ENCODE results near the gene UNC50.
"Not testable (repeated sequence)": the region's sequence is repeated elsewhere in the genome, so short reads cannot be mapped to it uniquely, and the experiment has no call there.

Gene UNC50

GRCh38 chr2:98573426-98573825 lies 35.0 kb upstream of the UNC50 start:
- no peak for DNase-seq (ENCODE audit: low read depth in 3 of 3, low spot score in 1 of 3)

- DNase-seq (ENCODE audit: low read depth in 3 of 3, low spot score in 1 of 3), result no peak
These were observed 31.6 kb upstream of the UNC50 start for GRCh38 chr2:98576666-98577312.

GRCh38 chr2:98577313-98577712 lies 31.1 kb upstream of the UNC50 start:
- no peak for DNase-seq (ENCODE audit: low read depth in 3 of 3, low spot score in 1 of 3)

GRCh38 chr2:98578231-98578630 lies 30.2 kb upstream of the UNC50 start:
- DNase-seq (ENCODE audit: low read depth in 3 of 3, low spot score in 1 of 3), result no peak

GRCh38 chr2:98579926-98580325 lies 28.5 kb upstream of the UNC50 start:
- DNase-seq (ENCODE audit: low read depth in 3 of 3, low spot score in 1 of 3), result no peak

- no peak for DNase-seq (ENCODE audit: low read depth in 3 of 3, low spot score in 1 of 3)
These were observed 27.6 kb upstream of the UNC50 start for GRCh38 chr2:98580656-98581284.

GRCh38 chr2:98582523-98582922 lies 25.9 kb upstream of the UNC50 start:
- DNase-seq (ENCODE audit: low read depth in 3 of 3, low spot score in 1 of 3), result no peak

- no peak for DNase-seq (ENCODE audit: low read depth in 3 of 3, low spot score in 1 of 3)
These were observed 25.1 kb upstream of the UNC50 start for GRCh38 chr2:98583276-98583675.

- no peak for DNase-seq (ENCODE audit: low read depth in 3 of 3, low spot score in 1 of 3)
These were observed 24.4 kb upstream of the UNC50 start for GRCh38 chr2:98583816-98584618.

- no peak for DNase-seq (ENCODE audit: low read depth in 3 of 3, low spot score in 1 of 3)
These were observed 23.0 kb upstream of the UNC50 start for GRCh38 chr2:98585386-98585785.

- no peak for DNase-seq (ENCODE audit: low read depth in 3 of 3, low spot score in 1 of 3)
These were observed 21.7 kb upstream of the UNC50 start for GRCh38 chr2:98586551-98587140.

- no peak for DNase-seq (ENCODE audit: low read depth in 3 of 3, low spot score in 1 of 3)
These were observed 19.4 kb upstream of the UNC50 start for GRCh38 chr2:98588880-98589431.

GRCh38 chr2:98589489-98589888 lies 18.9 kb upstream of the UNC50 start:
- DNase-seq (ENCODE audit: low read depth in 3 of 3, low spot score in 1 of 3), result no peak

GRCh38 chr2:98592565-98592964 lies 15.8 kb upstream of the UNC50 start:
- DNase-seq (ENCODE audit: low read depth in 3 of 3, low spot score in 1 of 3), result no peak

- DNase-seq (ENCODE audit: low read depth in 3 of 3, low spot score in 1 of 3), result not testable (repeated sequence)
These were observed 13.7 kb upstream of the UNC50 start for GRCh38 chr2:98594665-98595064.

- DNase-seq (ENCODE audit: low read depth in 3 of 3, low spot score in 1 of 3), result no peak
These were observed 9.5 kb upstream of the UNC50 start for GRCh38 chr2:98598781-98599428.

- no peak for DNase-seq (ENCODE audit: low read depth in 3 of 3, low spot score in 1 of 3)
These were observed 6.8 kb upstream of the UNC50 start for GRCh38 chr2:98601532-98602132.

- no peak for DNase-seq (ENCODE audit: low read depth in 3 of 3, low spot score in 1 of 3)
These were observed 3.8 kb upstream of the UNC50 start for GRCh38 chr2:98604547-98604946.

GRCh38 chr2:98605076-98605475 lies 3.3 kb upstream of the UNC50 start:
- no peak for DNase-seq (ENCODE audit: low read depth in 3 of 3, low spot score in 1 of 3)

- DNase-seq (ENCODE audit: low read depth in 3 of 3, low spot score in 1 of 3), result no peak
These were observed 2.0 kb upstream of the UNC50 start for GRCh38 chr2:98606431-98606830.

- DNase-seq (ENCODE audit: low read depth in 3 of 3, low spot score in 1 of 3), result no peak
These were observed 1.3 kb upstream of the UNC50 start for GRCh38 chr2:98607104-98607503.

All from stimulated activated CD4-positive, alpha-beta T cell treated with anti-CD3 and anti-CD28 coated beads, TNF-alpha, amount 100 ng/mL, for 1 hour (primary cell).